ENCODE results near the gene RPS6KA2. TPM values are rescaled to one million over a fixed set of nuclear protein-coding genes. Genes with fewer than 3 reads are reported as not detected.

The RPS6KA2 gene
- total RNA-seq, 1 experiment from 2014 or later = 7.2 TPM

DNA sequence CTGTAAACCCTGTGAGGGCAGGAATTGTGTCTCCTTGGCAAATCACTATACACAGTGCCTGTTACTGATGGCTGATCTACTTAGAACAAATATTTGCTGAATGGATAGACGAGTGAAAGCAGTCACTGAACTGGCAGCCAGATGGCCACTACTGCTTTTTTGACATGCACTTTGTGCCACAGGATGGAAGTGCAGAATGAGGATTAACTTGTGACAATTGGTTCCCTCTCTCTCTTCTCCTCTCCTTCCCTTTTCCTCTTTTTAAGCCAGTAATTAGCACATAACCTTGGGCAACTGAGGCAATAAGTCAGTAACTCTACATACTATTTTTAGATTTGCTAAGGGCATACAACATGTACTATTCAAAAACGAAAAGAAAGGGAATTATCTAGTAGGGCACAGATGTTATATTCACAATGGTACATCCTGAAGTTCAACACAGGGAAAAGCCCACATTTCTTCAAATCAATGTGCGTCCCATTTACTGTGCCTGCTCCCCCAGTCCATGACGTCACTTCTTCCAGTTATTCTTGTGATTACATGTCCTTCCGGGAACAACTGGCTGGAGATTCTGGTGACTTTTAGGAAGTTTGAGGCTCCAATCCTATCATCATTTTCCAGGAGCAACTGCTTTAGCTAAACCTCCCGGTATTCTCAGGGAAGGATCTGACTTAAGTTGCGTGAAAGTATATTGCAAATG lies 17.0 kb upstream of the RPS6KA2 start:
- Histone ChIP-seq H3K36me3 (ENCODE audit: insufficient read depth, low read length) (no peaks in the 10 kb centered on the region), H4K20me1 (ENCODE audit: insufficient read depth, low read depth, low read length) (no peaks in the 10 kb centered on the region), H3K4me2 (ENCODE audit: low read depth, low read length, poor library complexity, severe bottlenecking) (no peak overlapping the region), H3K9me3 (ENCODE audit: low read length) (no peaks in the 10 kb centered on the region), H2AFZ (ENCODE audit: low read length) (no peak overlapping the region), H3K9me2 (replicated peaks; ENCODE audit: insufficient read depth, low read length) (no peaks in the 10 kb centered on the region), H3K79me2 (ENCODE audit: low read length) (no peaks in the 10 kb centered on the region), H3K27ac (ENCODE audit: low read length) (no peak overlapping the region), H3K4me1 (ENCODE audit: low read length) (peaks cover 11% of the 10 kb centered on the region), H3K9ac (ENCODE audit: low read length) (no peak overlapping the region), H3K4me3 (ENCODE audit: low read length) (no peak overlapping the region), H3K27me3 (ENCODE audit: low read length) (no peaks in the 10 kb centered on the region)
- DNase-seq = no peak

DNA sequence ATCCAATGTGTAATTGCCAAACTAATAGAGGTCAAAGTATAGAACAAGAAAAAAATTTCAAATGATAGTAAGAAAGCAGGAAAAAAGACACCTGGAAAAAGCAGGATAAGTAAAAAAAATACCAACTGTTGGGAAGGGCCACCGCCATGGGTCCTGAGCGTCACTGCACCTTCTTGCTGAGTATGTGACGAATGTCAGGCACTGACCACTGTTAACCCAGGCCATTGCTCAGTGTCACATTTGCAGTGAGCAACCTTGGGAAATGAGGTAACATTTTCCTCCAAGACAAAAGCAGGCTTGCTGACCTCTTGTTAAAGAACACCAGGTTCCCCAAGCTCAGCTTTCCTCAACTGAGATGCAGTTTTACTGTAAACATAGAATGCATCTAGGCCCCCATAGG lies 15.6 kb upstream of the RPS6KA2 start:
- no peaks in the 10 kb centered on the region for H3K9me2 ChIP-seq (replicated peaks; ENCODE audit: insufficient read depth, low read length)

DNA sequence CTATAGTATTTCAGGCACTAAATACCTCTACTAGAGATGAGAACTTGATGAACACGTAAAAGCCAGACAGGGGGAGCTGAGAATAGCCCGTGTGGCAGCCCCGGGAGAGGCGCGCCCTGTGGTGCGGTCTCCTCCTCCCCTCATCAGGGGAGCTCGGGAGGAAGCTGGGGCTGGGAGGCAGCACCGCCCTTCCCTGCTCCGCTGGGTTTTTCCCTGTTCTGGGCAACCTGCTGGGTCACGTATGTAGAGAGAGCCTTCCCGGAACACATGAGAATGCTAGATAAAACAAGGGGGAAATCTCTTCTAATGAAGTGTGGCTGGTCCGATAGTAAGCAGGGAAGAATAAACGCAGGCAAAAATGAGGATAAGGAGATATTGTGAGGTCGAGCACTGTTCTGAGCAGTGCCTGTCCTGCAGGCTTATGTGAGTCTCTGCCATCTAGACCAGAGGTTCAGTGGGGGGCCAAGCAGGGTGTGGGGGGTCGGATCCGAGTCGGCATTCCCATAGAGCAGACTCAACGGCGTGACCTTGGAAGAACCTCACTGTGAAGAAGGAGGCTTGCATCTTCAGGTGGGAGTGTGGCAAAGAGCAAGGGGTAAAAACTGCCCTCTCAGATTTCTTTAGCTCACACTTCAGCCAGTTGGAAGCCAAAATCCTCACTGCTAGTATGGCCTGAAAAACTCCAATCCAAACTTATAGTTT lies 13.4 kb upstream of the RPS6KA2 start:
- no peak overlapping the region for H3K27ac ChIP-seq (ENCODE audit: low read length)
- H3K9ac ChIP-seq (ENCODE audit: low read length) = no peak overlapping the region
- peaks cover 43% of the 10 kb centered on the region for H3K4me1 ChIP-seq (ENCODE audit: low read length)
- H3K36me3 ChIP-seq (ENCODE audit: insufficient read depth, low read length) = no peaks in the 10 kb centered on the region
- DNase-seq = no peak
- H4K20me1 ChIP-seq (ENCODE audit: insufficient read depth, low read depth, low read length) = no peaks in the 10 kb centered on the region
- H3K9me3 ChIP-seq (ENCODE audit: low read length) = no peaks in the 10 kb centered on the region
- no peaks in the 10 kb centered on the region for H3K9me2 ChIP-seq (replicated peaks; ENCODE audit: insufficient read depth, low read length)
- H2AFZ ChIP-seq (ENCODE audit: low read length) = no peak overlapping the region
- H3K4me2 ChIP-seq (ENCODE audit: low read depth, low read length, poor library complexity, severe bottlenecking) = no peak overlapping the region
- H3K4me3 ChIP-seq (ENCODE audit: low read length) = no peak overlapping the region
- H3K27me3 ChIP-seq (ENCODE audit: low read length) = peaks cover 3% of the 10 kb centered on the region; the same call in 1 of the 2 replicates
- no peaks in the 10 kb centered on the region for H3K79me2 ChIP-seq (ENCODE audit: low read length)

More for the DNA sequence above, 15.6 kb upstream of the RPS6KA2 start:
- H3K79me2 ChIP-seq (ENCODE audit: low read length) = no peaks in the 10 kb centered on the region
- H3K36me3 ChIP-seq (ENCODE audit: insufficient read depth, low read length) = no peaks in the 10 kb centered on the region
- H3K27ac ChIP-seq (ENCODE audit: low read length) = no peak overlapping the region
- H3K9me3 ChIP-seq (ENCODE audit: low read length) = no peaks in the 10 kb centered on the region
- peaks cover 2% of the 10 kb centered on the region; the same call in 1 of the 2 replicates for H3K27me3 ChIP-seq (ENCODE audit: low read length)
- peaks cover 25% of the 10 kb centered on the region for H3K4me1 ChIP-seq (ENCODE audit: low read length)
- no peak overlapping the region for H3K9ac ChIP-seq (ENCODE audit: low read length)
- no peak overlapping the region for H2AFZ ChIP-seq (ENCODE audit: low read length)
- no peak for DNase-seq
- no peak overlapping the region for H3K4me3 ChIP-seq (ENCODE audit: low read length)
- no peak overlapping the region for H3K4me2 ChIP-seq (ENCODE audit: low read depth, low read length, poor library complexity, severe bottlenecking)
- H4K20me1 ChIP-seq (ENCODE audit: insufficient read depth, low read depth, low read length) = no peaks in the 10 kb centered on the region

DNA sequence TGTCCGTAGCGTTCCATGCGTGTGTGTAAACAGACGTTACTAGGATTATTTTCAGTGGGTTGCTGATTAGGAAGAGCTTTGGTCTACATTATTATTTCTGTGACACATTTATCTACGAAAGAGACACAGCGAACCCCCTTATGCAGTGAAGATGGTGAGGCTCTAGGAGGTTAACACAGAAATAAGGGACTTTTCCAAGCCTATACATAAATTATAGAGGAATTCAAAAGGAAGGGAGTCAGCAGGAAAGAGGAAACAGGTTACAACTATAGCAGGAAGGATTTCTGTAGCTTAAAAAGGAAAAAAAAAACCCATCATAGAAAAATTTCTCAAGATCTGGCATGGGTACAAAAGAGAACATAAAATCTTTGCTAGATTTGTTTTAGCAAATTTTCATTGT lies 12.9 kb upstream of the RPS6KA2 start:
- no peak for DNase-seq
- Histone ChIP-seq H3K9me2 (replicated peaks; ENCODE audit: insufficient read depth, low read length) (no peaks in the 10 kb centered on the region), H3K9ac (ENCODE audit: low read length) (no peak overlapping the region), H3K4me3 (ENCODE audit: low read length) (no peak overlapping the region), H3K79me2 (ENCODE audit: low read length) (no peaks in the 10 kb centered on the region), H3K36me3 (ENCODE audit: insufficient read depth, low read length) (no peaks in the 10 kb centered on the region), H3K27me3 (ENCODE audit: low read length) (peaks cover 3% of the 10 kb centered on the region; the same call in 1 of the 2 replicates), H3K9me3 (ENCODE audit: low read length) (no peaks in the 10 kb centered on the region), H3K4me1 (ENCODE audit: low read length) (peaks cover 48% of the 10 kb centered on the region), H3K27ac (ENCODE audit: low read length) (no peak overlapping the region), H4K20me1 (ENCODE audit: insufficient read depth, low read depth, low read length) (no peaks in the 10 kb centered on the region), H2AFZ (ENCODE audit: low read length) (no peak overlapping the region), H3K4me2 (ENCODE audit: low read depth, low read length, poor library complexity, severe bottlenecking) (no peak overlapping the region)

DNA sequence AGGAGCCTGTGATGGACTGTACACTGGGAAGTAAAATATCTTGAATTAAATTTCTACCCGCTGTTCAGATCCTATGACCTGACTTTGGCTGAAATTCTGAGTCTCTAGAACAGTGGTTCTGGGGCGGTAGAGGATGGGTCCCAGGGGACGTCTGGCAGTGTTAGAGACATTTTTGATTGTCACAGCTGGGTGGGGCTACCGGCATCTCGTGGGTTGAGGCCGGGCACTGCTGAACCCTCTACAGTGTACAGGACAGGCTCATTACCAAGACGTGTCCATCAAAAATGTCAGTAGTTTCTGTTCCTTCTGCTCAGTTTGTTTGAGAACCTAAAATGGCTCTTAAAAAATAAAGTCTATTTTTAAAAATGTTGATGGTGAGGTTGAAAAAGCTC lies 11.5 kb upstream of the RPS6KA2 start:
- Histone ChIP-seq H3K4me1 (ENCODE audit: low read length) (peaks cover 61% of the 10 kb centered on the region), H3K36me3 (ENCODE audit: insufficient read depth, low read length) (no peaks in the 10 kb centered on the region), H3K4me3 (ENCODE audit: low read length) (no peak overlapping the region), H3K27ac (ENCODE audit: low read length) (peak overlapping the region; percentile 23; the same call in 1 of the 2 replicates), H3K9me2 (replicated peaks; ENCODE audit: insufficient read depth, low read length) (no peaks in the 10 kb centered on the region), H3K79me2 (ENCODE audit: low read length) (no peaks in the 10 kb centered on the region), H3K27me3 (ENCODE audit: low read length) (peaks cover 3% of the 10 kb centered on the region; the same call in 1 of the 2 replicates), H3K9me3 (ENCODE audit: low read length) (no peaks in the 10 kb centered on the region), H4K20me1 (ENCODE audit: insufficient read depth, low read depth, low read length) (no peaks in the 10 kb centered on the region), H2AFZ (ENCODE audit: low read length) (peak overlapping the region; percentile 29; the same call in 1 of the 2 replicates), H3K9ac (ENCODE audit: low read length) (no peak overlapping the region), H3K4me2 (ENCODE audit: low read depth, low read length, poor library complexity, severe bottlenecking) (peak overlapping the region; percentile 50)
- DNase-seq = peak; percentile 76

DNA sequence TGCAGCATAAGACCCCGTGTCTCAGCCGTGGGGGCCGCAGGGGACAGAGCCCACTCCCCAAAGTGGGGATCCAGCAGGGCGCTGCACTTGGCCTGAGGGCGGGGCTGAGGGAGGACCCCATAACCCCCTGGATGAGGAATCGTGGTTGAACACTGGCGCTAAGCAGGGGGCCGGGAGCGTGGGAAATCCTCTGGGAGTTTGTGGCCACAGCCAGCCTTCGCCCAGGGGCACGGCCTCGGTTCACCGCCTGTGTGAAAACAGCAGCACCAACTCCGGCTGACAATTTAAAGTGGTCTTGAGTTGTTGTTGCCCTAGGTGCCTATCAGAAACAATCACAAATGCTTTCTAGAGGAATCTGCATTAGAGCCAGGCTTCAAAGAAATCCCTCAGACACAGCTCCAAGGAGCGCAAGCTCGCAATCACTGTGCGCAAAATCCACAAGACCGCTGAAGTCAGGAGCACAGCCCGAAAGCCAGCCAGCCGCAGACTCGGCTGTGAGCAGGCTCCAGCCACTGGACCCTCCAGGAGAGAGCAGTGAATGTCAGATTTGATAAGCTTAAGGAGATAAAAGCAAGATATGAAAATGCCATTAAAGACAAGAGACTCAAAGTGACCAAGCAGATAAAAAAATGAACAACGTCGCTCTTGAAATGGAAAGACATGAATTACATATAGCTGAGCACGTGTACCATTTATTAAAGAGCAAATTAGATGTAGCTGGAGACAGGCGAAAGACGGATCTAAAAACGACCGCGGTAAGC lies 10.9 kb upstream of the RPS6KA2 start:
- Histone ChIP-seq H3K9me2 (replicated peaks; ENCODE audit: insufficient read depth, low read length) (no peaks in the 10 kb centered on the region), H2AFZ (ENCODE audit: low read length) (no peak overlapping the region), H3K9ac (ENCODE audit: low read length) (no peak overlapping the region), H3K27me3 (ENCODE audit: low read length) (peaks cover 3% of the 10 kb centered on the region; the same call in 1 of the 2 replicates), H3K9me3 (ENCODE audit: low read length) (no peaks in the 10 kb centered on the region), H3K4me3 (ENCODE audit: low read length) (no peak overlapping the region), H3K4me1 (ENCODE audit: low read length) (peaks cover 67% of the 10 kb centered on the region), H3K4me2 (ENCODE audit: low read depth, low read length, poor library complexity, severe bottlenecking) (peak overlapping the region; percentile 50), H3K36me3 (ENCODE audit: insufficient read depth, low read length) (no peaks in the 10 kb centered on the region), H3K27ac (ENCODE audit: low read length) (no peak overlapping the region), H4K20me1 (ENCODE audit: insufficient read depth, low read depth, low read length) (no peaks in the 10 kb centered on the region), H3K79me2 (ENCODE audit: low read length) (no peaks in the 10 kb centered on the region)
- no peak for DNase-seq

DNA sequence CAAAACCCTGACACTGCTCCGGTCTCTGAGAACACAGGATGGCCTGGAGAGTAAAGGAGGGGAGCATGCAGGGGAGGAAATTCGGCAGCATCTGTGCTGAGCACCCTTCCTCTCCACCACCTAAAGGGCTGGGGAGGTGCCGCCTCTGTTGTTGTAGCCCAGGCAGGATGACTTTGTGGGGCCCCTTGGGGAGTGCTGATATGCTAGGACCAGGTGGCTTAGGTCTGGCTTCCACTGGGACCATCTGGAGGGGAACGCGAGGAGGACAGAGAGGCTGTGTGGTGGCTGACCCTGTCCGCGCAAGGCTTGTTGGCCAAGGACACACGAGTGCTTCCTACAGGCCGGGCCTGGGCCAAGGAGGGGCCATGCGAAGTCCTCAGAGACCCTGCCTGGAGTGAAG lies 9.9 kb upstream of the RPS6KA2 start:
- Histone ChIP-seq H3K9ac (ENCODE audit: low read length) (no peak overlapping the region), H3K27ac (ENCODE audit: low read length) (no peak overlapping the region), H3K9me2 (replicated peaks; ENCODE audit: insufficient read depth, low read length) (no peaks in the 10 kb centered on the region), H4K20me1 (ENCODE audit: insufficient read depth, low read depth, low read length) (no peaks in the 10 kb centered on the region), H3K4me2 (ENCODE audit: low read depth, low read length, poor library complexity, severe bottlenecking) (no peak overlapping the region), H3K9me3 (ENCODE audit: low read length) (no peaks in the 10 kb centered on the region), H3K4me3 (ENCODE audit: low read length) (no peak overlapping the region), H2AFZ (ENCODE audit: low read length) (no peak overlapping the region), H3K79me2 (ENCODE audit: low read length) (no peaks in the 10 kb centered on the region), H3K4me1 (ENCODE audit: low read length) (peaks cover 71% of the 10 kb centered on the region), H3K27me3 (ENCODE audit: low read length) (peaks cover 3% of the 10 kb centered on the region; the same call in 1 of the 2 replicates), H3K36me3 (ENCODE audit: insufficient read depth, low read length) (no peaks in the 10 kb centered on the region)
- no peak for DNase-seq
